Endometrium (tissue), 2 donors: Measurements from ENCODE around the gene BMPR1B.
"Not testable (repeated sequence)": the region's sequence is repeated elsewhere in the genome, so short reads cannot be mapped to it uniquely, and the experiment has no call there.

Experiments used
- FAIRE-seq: peaks from 2 replicates; lab custom pipeline; 2012; peaks lifted over from hg19 to GRCh38; lab: Jason Lieb, UNC
- donor health status: control.
- donor health status: control.

The BMPR1B gene

GRCh38 chr4:94763005-94763404, 5.2 kb downstream of the BMPR1B start:
- no peak for FAIRE-seq

GRCh38 chr4:94763500-94763899, 5.7 kb downstream of the BMPR1B start:
- no peak for FAIRE-seq

- FAIRE-seq: no peak
These were observed 6.3 kb downstream of the BMPR1B start for GRCh38 chr4:94764069-94764468.

- FAIRE-seq: no peak
These were observed 7.4 kb downstream of the BMPR1B start for GRCh38 chr4:94765174-94765573.

- no peak for FAIRE-seq
These were observed 7.9 kb downstream of the BMPR1B start for GRCh38 chr4:94765648-94766047.

GRCh38 chr4:94766856-94767255, 9.1 kb downstream of the BMPR1B start:
- FAIRE-seq: no peak

- FAIRE-seq: no peak
These were observed 9.7 kb downstream of the BMPR1B start for GRCh38 chr4:94767446-94767845.

GRCh38 chr4:94782707-94783106, 25.0 kb downstream of the BMPR1B start:
- FAIRE-seq: no peak

GRCh38 chr4:94791701-94792100, 33.9 kb downstream of the BMPR1B start:
- no peak for FAIRE-seq

- FAIRE-seq: no peak
These were observed 41.1 kb downstream of the BMPR1B start for GRCh38 chr4:94798808-94799207.

- no peak for FAIRE-seq
These were observed 43.3 kb downstream of the BMPR1B start for GRCh38 chr4:94801016-94801415.

GRCh38 chr4:94802091-94802490, 44.3 kb downstream of the BMPR1B start:
- no peak for FAIRE-seq

- no peak for FAIRE-seq
These were observed 45.4 kb downstream of the BMPR1B start for GRCh38 chr4:94803181-94803580.

GRCh38 chr4:94804650-94805049, 46.9 kb downstream of the BMPR1B start:
- no peak for FAIRE-seq

GRCh38 chr4:94806376-94806775, 48.6 kb downstream of the BMPR1B start:
- no peak for FAIRE-seq

- no peak for FAIRE-seq
These were observed 53.9 kb downstream of the BMPR1B start for GRCh38 chr4:94811643-94812042.

- FAIRE-seq: no peak
These were observed 55.5 kb downstream of the BMPR1B start for GRCh38 chr4:94813221-94813620.

- FAIRE-seq: no peak
These were observed 56.5 kb downstream of the BMPR1B start for GRCh38 chr4:94814237-94814636.

- no peak for FAIRE-seq
These were observed 61.8 kb downstream of the BMPR1B start for GRCh38 chr4:94819371-94820168.

GRCh38 chr4:94826206-94826605, 68.5 kb downstream of the BMPR1B start:
- FAIRE-seq: no peak

GRCh38 chr4:94827481-94828110, 69.8 kb downstream of the BMPR1B start:
- no peak for FAIRE-seq

- FAIRE-seq: no peak
These were observed 71.1 kb downstream of the BMPR1B start for GRCh38 chr4:94828882-94829281.

- no peak for FAIRE-seq
These were observed 73.9 kb downstream of the BMPR1B start for GRCh38 chr4:94831607-94832006.

- FAIRE-seq: not testable (repeated sequence)
These were observed 74.6 kb downstream of the BMPR1B start for GRCh38 chr4:94832329-94832728.
